Pericardium fibroblast (primary cell): Measurements from ENCODE around the gene INIP. TPM values are rescaled to one million over a fixed set of nuclear protein-coding genes. Genes with fewer than 3 reads are reported as not detected.

Experiments used
- total RNA-seq: library from RNA; depleted of rRNA; stranded (reverse); fragments of >200 nt; gene quantifications from 2 replicates; pipeline ENCODE4 v1.2.3, GENCODE V29; 2015

Gene INIP, protein sequence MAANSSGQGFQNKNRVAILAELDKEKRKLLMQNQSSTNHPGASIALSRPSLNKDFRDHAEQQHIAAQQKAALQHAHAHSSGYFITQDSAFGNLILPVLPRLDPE
- 11.4 and 11.7 TPM in 2 replicates for total RNA-seq

DNA sequence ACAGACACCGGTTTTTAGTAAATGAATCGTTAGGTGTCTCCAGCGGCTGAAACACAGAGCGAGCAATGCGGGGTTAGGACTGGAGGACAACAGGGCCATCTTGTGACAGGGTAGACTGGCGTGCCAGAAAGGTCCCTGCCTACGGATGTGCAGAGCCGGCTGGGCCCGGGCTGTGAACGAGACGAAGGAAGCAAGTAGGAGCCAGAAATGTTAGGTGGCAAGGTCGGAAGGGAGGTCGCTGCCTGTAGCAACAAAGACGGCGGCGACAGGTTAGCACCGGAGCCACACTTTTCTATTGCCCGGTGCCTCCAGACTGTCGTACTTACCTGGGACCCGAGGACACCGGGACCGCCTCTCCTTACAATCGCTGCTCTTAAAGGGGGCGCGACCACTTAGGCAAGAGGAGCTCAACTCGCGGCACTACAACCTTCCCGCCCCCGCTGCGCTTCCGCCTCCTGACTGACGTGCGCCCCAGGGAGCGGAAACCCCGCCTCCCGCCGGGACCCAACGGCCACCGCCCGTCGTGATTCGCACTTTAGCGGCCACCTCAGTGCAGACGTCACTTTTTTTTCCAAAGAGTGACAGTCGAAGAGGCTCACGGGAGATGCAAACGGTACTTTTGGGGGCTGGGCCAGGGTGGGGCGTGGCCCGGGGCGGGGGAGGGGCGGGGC lies at the start of gene INIP:
TSS of gene INIP (minus strand) at position 457 of the 671 bp plus-strand sequence. CDS start 1,632 bp downstream, outside the sequence.

DNA sequence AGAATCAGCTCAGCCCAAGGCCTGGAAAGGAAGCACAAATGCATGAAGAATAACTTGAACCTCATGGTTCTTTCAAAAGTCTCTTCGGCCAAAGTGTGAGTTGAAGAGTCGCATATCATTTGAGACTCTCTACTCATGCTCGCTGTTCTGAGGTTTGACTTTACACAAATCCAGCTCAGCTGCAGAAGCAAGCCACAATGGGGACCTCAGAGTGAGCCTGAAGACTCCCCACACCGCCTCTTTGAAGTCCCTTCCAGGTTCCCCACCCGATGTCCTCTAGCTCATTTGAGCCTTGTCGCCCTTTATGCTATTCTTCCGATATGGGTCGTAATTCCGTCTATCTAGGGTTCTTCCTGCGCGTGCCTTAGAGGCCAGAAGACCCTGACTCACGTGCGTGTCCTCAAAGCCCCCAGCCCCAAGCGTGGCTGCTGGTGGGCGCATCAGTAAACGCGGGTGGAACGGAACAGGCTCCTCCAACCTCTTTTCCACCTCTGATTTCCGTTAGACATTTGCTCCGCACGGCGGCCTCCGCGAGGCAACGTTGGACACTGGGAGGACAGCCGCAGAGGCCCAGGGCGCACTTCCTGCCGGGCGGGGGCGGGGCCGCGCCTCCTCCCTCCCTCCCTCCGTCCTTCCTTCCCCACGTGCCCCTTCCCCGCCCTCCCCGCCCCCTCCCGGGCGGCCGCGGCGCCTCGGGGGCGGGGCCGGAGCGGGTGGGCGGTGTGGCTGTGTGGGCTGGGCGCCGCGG lies 32.3 kb upstream of the INIP start, which contains the start of gene SNX30:
TSS of gene SNX30 (plus strand) at position 745 of the 748 bp plus-strand sequence. CDS start 242 bp downstream, outside the sequence.

Other genes starting within 250 kb of the INIP start
- 0.12 and 0.77 TPM in 2 replicates for gene KIAA1958, start 231.3 kb downstream of the INIP start, total RNA-seq
- 10.3 and 14.1 TPM in 2 replicates for gene SNX30, start 32.6 kb upstream of the INIP start, total RNA-seq
- gene SLC46A2, start 172.8 kb upstream of the INIP start, total RNA-seq, result not detected in 2 replicates